ENCODE results near the gene SPINK8.
"Not testable (repeated sequence)": the region's sequence is repeated elsewhere in the genome, so short reads cannot be mapped to it uniquely, and the experiment has no call there.

DNA sequence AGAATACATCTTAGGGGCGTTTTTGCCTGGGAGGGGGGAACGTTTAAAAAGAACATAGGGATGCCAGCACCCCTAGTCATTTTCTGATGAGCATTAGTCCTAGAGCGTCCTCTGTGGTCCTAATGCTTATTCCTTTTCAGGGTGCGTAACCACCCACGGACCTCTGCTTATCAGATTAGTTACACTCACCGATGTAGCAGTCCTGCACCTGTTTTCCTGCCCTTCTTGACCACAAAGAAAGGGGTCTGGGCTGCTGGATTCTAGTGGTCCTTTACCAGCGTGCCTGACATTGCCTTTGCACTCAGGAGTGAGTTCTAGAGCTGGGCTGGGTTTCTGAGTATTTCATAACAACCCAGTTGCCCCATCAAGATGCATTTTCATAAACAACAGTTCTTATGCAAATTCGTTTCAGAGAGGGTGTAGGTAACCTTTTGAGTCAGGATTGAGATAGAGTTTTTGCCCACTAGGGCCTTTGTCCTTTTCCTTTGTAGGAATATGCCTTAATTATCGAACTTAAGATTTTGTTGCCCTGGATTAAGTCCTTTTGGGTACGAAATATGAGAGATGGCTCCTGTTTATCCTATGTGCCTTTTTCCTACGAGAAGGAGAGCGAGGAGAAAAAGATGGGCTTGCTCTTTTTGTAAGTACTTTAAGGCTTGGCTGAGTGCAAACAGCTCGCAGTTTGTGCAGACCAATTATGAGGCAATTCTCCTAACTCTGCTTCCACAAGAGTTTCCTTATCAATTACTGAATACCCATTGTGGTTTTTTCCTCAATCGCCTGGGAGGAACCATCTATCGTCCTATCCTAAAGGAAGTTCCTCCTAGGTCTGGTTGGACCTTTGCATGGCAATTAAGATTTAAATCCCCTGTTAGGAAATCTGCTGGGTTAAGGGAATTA, at the start of gene SPINK8:
- TF ChIP-seq, protein P1, sequence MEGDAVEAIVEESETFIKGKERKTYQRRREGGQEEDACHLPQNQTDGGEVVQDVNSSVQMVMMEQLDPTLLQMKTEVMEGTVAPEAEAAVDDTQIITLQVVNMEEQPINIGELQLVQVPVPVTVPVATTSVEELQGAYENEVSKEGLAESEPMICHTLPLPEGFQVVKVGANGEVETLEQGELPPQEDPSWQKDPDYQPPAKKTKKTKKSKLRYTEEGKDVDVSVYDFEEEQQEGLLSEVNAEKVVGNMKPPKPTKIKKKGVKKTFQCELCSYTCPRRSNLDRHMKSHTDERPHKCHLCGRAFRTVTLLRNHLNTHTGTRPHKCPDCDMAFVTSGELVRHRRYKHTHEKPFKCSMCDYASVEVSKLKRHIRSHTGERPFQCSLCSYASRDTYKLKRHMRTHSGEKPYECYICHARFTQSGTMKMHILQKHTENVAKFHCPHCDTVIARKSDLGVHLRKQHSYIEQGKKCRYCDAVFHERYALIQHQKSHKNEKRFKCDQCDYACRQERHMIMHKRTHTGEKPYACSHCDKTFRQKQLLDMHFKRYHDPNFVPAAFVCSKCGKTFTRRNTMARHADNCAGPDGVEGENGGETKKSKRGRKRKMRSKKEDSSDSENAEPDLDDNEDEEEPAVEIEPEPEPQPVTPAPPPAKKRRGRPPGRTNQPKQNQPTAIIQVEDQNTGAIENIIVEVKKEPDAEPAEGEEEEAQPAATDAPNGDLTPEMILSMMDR (IDR thresholded peaks at IDR 0.05) = not testable (repeated sequence)
- not testable (repeated sequence) for TF ChIP-seq POLR2AphosphoS5 (IDR thresholded peaks at IDR 0.05)

Data from transverse colon (tissue), 4 donors.